ENCODE data around the gene C4orf50. TPM values are rescaled to one million over a fixed set of nuclear protein-coding genes. Genes with fewer than 3 reads are reported as not detected.

Gene C4orf50
- polyA plus RNA-seq, 1 donor from 2014 or later, result 1.6 TPM

DNA sequence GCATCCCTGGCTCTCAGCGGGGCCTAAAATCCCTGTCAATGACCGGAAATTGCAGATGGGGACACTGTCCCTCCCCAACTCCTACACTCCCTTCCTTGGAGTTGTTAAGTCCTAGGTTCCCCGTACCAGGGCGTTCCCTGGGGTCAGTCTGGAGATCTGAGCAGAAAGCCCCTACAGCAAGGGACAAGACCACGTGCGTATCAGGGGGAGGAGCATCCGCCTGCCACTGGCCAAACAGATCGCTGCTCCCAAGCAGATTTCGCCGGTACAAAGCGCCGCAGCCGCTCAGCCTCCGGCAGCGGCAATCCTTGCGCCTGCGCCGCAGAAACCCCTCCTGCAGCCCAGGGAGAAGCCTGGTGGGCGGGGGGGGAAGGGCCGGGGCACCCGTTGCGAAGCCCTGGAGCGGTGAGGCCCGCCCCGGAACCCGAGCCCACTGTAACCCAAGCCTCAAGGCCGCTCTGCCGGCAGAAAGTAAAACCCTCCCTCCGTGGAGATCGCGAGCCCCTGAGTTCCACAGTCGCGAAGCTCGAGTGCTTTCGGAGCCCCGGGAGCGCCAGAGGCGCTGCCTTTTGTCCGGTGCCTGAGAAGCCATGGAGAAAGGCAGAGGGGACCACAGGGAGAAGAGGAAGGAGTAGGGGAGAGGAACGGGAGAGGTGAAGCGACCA is 128.0 kb downstream of the C4orf50 start:
- no peaks in the 10 kb centered on the region for H3K27me3 ChIP-seq (ENCODE audit: insufficient read depth, low read depth, low read length)

DNA sequence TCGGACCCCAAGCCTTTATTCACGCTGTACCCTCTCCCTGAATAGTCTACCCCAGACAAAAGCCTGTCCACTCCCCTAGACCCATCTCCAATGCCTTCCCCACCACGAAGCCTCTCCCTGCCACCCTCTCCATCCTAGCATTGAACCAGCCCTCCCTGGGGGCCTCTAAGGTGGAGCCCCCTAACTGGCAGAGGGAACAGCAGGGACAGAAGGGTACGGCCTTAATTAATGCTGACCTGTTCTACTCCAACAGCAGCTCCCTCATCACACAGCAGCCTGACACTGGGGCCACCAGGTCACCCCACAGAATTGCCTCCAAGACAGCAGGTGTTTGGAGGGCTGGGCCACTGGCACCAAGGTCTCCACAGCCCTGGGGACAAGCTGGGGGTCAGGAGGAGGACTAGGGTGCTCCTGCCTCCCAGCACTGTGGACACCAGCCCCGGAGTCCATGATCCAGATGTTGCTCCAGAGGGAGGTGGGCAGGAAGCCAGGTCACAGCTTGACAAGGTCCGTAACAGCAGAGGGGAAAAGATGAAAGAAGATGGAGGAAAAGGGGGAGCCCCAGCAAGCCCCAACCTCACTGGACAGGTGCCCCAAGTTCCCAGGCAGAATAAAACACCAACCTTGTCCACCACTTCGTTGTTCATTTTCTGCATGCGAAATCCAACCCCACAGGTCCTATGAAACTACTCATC is 129.1 kb downstream of the C4orf50 start:
- Histone ChIP-seq H3F3A (ENCODE audit: insufficient read depth, low read length, poor library complexity, severe bottlenecking) (no peaks in the 10 kb centered on the region), H3K36me3 (ENCODE audit: insufficient read depth, low read length) (no peaks in the 10 kb centered on the region), H4K20me1 (ENCODE audit: insufficient read depth) (peaks cover 14% of the 10 kb centered on the region), H3K79me2 (replicated peaks; ENCODE audit: insufficient read depth, low read length) (peaks cover 77% of the 10 kb centered on the region), H3K27ac (ENCODE audit: low read length) (peak overlapping the region; percentile 95), H3K9me2 (ENCODE audit: insufficient read depth, low read length) (no peaks in the 10 kb centered on the region), H3K9ac (ENCODE audit: low read length) (peak overlapping the region; percentile 97), H3K4me3 (ENCODE audit: low read length) (peak overlapping the region; percentile 87), H2AFZ (ENCODE audit: low read depth, low read length) (peak overlapping the region; percentile 27), H3K4me2 (ENCODE audit: low read length) (peak overlapping the region; percentile 98), H3K9me3 (ENCODE audit: low read length) (no peaks in the 10 kb centered on the region), H3K27me3 (ENCODE audit: insufficient read depth, low read depth, low read length) (no peaks in the 10 kb centered on the region)
- TF ChIP-seq, protein P1, sequence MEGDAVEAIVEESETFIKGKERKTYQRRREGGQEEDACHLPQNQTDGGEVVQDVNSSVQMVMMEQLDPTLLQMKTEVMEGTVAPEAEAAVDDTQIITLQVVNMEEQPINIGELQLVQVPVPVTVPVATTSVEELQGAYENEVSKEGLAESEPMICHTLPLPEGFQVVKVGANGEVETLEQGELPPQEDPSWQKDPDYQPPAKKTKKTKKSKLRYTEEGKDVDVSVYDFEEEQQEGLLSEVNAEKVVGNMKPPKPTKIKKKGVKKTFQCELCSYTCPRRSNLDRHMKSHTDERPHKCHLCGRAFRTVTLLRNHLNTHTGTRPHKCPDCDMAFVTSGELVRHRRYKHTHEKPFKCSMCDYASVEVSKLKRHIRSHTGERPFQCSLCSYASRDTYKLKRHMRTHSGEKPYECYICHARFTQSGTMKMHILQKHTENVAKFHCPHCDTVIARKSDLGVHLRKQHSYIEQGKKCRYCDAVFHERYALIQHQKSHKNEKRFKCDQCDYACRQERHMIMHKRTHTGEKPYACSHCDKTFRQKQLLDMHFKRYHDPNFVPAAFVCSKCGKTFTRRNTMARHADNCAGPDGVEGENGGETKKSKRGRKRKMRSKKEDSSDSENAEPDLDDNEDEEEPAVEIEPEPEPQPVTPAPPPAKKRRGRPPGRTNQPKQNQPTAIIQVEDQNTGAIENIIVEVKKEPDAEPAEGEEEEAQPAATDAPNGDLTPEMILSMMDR (IDR thresholded peaks at IDR 0.05; ENCODE audit: poor library complexity, severe bottlenecking), result no peak
- TF ChIP-seq RAD21 (conservative IDR thresholded peaks at IDR 0.05) (no peak), POLR2AphosphoS5 (IDR thresholded peaks at IDR 0.05) (no peak), MXI1 (conservative IDR thresholded peaks at IDR 0.05; ENCODE audit: poor library complexity, severe bottlenecking) (no peak), SMC3 (conservative IDR thresholded peaks at IDR 0.05; ENCODE audit: poor library complexity) (no peak), EP300 (conservative IDR thresholded peaks at IDR 0.05; ENCODE audit: poor library complexity, severe bottlenecking) (no peak)
- TF ChIP-seq, protein P2, sequence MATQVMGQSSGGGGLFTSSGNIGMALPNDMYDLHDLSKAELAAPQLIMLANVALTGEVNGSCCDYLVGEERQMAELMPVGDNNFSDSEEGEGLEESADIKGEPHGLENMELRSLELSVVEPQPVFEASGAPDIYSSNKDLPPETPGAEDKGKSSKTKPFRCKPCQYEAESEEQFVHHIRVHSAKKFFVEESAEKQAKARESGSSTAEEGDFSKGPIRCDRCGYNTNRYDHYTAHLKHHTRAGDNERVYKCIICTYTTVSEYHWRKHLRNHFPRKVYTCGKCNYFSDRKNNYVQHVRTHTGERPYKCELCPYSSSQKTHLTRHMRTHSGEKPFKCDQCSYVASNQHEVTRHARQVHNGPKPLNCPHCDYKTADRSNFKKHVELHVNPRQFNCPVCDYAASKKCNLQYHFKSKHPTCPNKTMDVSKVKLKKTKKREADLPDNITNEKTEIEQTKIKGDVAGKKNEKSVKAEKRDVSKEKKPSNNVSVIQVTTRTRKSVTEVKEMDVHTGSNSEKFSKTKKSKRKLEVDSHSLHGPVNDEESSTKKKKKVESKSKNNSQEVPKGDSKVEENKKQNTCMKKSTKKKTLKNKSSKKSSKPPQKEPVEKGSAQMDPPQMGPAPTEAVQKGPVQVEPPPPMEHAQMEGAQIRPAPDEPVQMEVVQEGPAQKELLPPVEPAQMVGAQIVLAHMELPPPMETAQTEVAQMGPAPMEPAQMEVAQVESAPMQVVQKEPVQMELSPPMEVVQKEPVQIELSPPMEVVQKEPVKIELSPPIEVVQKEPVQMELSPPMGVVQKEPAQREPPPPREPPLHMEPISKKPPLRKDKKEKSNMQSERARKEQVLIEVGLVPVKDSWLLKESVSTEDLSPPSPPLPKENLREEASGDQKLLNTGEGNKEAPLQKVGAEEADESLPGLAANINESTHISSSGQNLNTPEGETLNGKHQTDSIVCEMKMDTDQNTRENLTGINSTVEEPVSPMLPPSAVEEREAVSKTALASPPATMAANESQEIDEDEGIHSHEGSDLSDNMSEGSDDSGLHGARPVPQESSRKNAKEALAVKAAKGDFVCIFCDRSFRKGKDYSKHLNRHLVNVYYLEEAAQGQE (IDR thresholded peaks at IDR 0.05; ENCODE audit: borderline replicate concordance), result no peak

More for the DNA sequence above, 128.0 kb downstream of the C4orf50 start:
- no peaks in the 10 kb centered on the region for H3K36me3 ChIP-seq (ENCODE audit: insufficient read depth, low read length)
- H3K4me2 ChIP-seq (ENCODE audit: low read length), result peak overlapping the region; percentile 98
- TF ChIP-seq TAF1 (IDR thresholded peaks at IDR 0.05; ENCODE audit: low read depth) (peak; percentile 67), POLR2AphosphoS5 (IDR thresholded peaks at IDR 0.05) (peak; percentile 82), SMC3 (conservative IDR thresholded peaks at IDR 0.05; ENCODE audit: poor library complexity) (no peak), MXI1 (conservative IDR thresholded peaks at IDR 0.05; ENCODE audit: poor library complexity, severe bottlenecking) (peak; percentile 94), EP300 (conservative IDR thresholded peaks at IDR 0.05; ENCODE audit: poor library complexity, severe bottlenecking) (peak; percentile 40), RAD21 (conservative IDR thresholded peaks at IDR 0.05) (peak; percentile 6), EZH2 (IDR thresholded peaks at IDR 0.05; ENCODE audit: borderline replicate concordance, insufficient read depth, low read length, poor library complexity, severe bottlenecking) (no peak)
- TF ChIP-seq, protein P1 (IDR thresholded peaks at IDR 0.05; ENCODE audit: poor library complexity, severe bottlenecking), result no peak
- TF ChIP-seq, protein P2 (IDR thresholded peaks at IDR 0.05; ENCODE audit: borderline replicate concordance), result peak; percentile 76
- peaks cover 67% of the 10 kb centered on the region for H3K79me2 ChIP-seq (replicated peaks; ENCODE audit: insufficient read depth, low read length)
- H3K27ac ChIP-seq (ENCODE audit: low read length), result peak overlapping the region; percentile 95
- peak overlapping the region; percentile 97 for H3K9ac ChIP-seq (ENCODE audit: low read length)
- no peaks in the 10 kb centered on the region for H3K9me2 ChIP-seq (ENCODE audit: insufficient read depth, low read length)
- no peaks in the 10 kb centered on the region for H3F3A ChIP-seq (ENCODE audit: insufficient read depth, low read length, poor library complexity, severe bottlenecking)
- H2AFZ ChIP-seq (ENCODE audit: low read depth, low read length), result peak overlapping the region; percentile 46
- H4K20me1 ChIP-seq (ENCODE audit: insufficient read depth), result peaks cover 8% of the 10 kb centered on the region
- H3K4me3 ChIP-seq (ENCODE audit: low read length), result peak overlapping the region; percentile 87
- no peaks in the 10 kb centered on the region for H3K9me3 ChIP-seq (ENCODE audit: low read length)
